ENCODE results near the gene ACTN4.

The ACTN4 gene

DNA sequence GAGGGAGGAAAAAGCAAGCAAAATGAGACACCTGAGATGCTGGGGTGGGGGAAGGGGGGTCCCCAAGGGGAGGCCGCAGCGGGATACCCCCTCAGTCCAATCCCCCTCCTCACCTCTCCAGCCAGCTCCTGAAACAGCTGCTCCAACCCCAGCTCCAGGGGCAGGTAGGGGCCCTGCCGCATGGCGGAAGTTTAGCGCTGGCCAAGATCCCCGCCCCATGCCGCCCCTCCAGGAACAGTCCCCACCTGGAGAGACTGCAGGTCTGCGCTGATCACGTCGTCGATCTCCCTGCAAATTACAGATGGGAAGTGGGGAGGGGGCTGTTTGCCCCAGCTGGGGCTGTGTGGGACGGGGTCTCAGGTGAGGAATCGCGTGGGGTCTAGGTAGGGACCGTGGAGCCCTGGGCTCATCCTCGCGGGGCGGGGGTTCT is 87.8 kb downstream of the ACTN4 start:
- peaks cover 9 to 19% (median 16%) of the 10 kb centered on the region in 11 experiments for H3K36me3 ChIP-seq
- H3K4me3 ChIP-seq, result no peak overlapping the region
- H3K27ac ChIP-seq, result peak overlapping the region in 6 of 11 experiments; percentile 19 to 74 (median 57); a peak in 7 of 22 replicates
- H3K9me3 ChIP-seq (replicated peaks in 1 of 11), result no peaks in the 10 kb centered on the region
- H4K20me1 ChIP-seq, result peaks cover 0 to 14% (median 0%) of the 10 kb centered on the region in 11 experiments; a peak in 4 of 22 replicates
- TF ChIP-seq Cebpa-rat (IDR thresholded peaks at IDR 0.05), result no peak
- peaks cover 3 to 20% (median 18%) of the 10 kb centered on the region in 11 experiments; a peak in 20 of 22 replicates for H3K27me3 ChIP-seq
- peak overlapping the region; percentile 58 to 89 (median 74) for H3K4me2 ChIP-seq
- peak overlapping the region in 8 of 11 experiments; percentile 25 to 55 (median 37); a peak in 9 of 22 replicates for H3K9ac ChIP-seq
- H3K4me1 ChIP-seq, result peaks cover 26 to 47% (median 38%) of the 10 kb centered on the region in 10 experiments

DNA sequence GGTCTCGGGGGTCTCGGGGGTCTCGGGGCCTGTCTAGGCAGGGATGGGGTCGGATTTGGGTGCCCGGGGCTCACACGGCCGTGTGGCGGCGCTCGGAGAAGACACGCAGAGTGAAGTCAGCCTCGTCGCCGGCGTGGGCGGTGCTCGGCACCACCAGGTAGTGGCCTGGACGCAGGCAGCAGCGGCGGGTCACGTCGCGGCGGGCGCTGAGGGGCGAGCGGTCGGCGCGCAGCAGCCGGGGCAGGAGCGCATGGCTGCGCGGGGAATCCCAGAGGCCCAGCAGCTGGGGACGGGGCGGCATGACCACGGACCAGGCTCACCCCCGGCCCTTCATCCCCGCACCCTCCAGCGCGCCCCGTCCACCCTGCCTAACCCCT is 88.6 kb downstream of the ACTN4 start:
- Histone ChIP-seq H3K27me3 (peaks cover 3 to 20% (median 18%) of the 10 kb centered on the region in 11 experiments; a peak in 20 of 22 replicates), H3K9ac (peak overlapping the region in 10 of 11 experiments; percentile 36 to 71 (median 48); a peak in 10 of 22 replicates), H3K9me3 (replicated peaks in 1 of 11) (no peaks in the 10 kb centered on the region), H3K4me1 (peaks cover 26 to 47% (median 38%) of the 10 kb centered on the region in 10 experiments), H3K36me3 (peaks cover 2 to 12% (median 9%) of the 10 kb centered on the region in 11 experiments; a peak in 18 of 22 replicates), H3K27ac (peak overlapping the region in 3 of 11 experiments; percentile 34 to 50 (median 46); a peak in 5 of 22 replicates), H3K4me2 (peak overlapping the region; percentile 78 to 98 (median 89)), H3K4me3 (peak overlapping the region; percentile 46 to 62 (median 52); a peak in 18 of 20 replicates), H4K20me1 (peaks cover 0 to 14% (median 0%) of the 10 kb centered on the region in 11 experiments; a peak in 4 of 22 replicates)
- TF ChIP-seq Cebpa-rat (IDR thresholded peaks at IDR 0.05), result no peak

DNA sequence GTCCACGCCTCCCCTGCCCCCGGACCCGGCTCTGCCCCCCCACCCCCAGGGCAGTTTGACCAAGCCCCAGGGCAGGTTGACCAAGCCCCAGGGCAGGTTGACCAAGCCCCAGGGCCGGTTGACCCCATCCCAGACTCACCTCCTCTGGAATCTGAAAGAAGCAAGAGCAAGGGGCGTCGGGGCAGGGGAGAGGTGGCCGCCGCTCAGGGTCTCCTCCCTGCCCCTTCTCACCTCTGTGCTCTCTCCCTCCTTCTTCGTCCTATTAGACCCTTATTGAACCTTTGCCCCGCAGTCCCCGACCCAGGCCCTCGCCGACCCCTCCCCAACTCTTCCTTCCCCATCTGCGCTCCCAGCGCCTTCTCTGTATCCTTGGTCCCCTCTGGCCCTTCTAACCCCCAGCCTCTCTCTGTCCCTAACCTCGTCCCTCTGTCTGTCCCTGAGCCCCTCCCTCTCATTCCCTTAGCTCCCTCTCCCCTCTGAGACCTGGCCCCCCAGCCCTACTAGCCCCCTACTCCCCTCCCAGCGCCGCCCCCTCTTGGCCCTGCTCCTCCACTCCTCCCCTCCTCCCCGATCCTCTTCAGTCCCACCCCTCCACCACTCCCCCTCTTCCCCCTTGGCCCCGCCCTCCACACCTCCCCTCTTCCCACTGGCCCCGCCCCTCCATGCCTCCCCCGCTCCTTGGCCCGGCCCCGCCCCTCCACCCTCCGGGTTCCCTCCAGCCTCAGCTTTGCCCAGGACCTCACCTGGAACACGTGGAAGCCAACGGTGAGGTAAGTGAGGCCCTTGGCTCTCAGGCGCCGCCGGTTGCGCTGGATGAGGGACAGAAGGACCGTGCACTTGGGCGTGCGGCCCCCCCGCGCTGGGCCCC is 89.2 kb downstream of the ACTN4 start:
- peak overlapping the region in 9 of 11 experiments; percentile 39 to 75 (median 68); a peak in 11 of 22 replicates for H3K9ac ChIP-seq
- H4K20me1 ChIP-seq, result peaks cover 0 to 14% (median 0%) of the 10 kb centered on the region in 11 experiments; a peak in 4 of 22 replicates
- H3K36me3 ChIP-seq, result peaks cover 0 to 6% (median 3%) of the 10 kb centered on the region in 11 experiments; a peak in 10 of 22 replicates
- H3K27ac ChIP-seq, result peak overlapping the region in 1 of 11 experiments; percentile 46; a peak in 2 of 22 replicates
- no peak for TF ChIP-seq Cebpa-rat (IDR thresholded peaks at IDR 0.05)
- peaks cover 3 to 20% (median 18%) of the 10 kb centered on the region in 11 experiments; a peak in 20 of 22 replicates for H3K27me3 ChIP-seq
- H3K4me3 ChIP-seq, result peak overlapping the region; percentile 47 to 65 (median 52); a peak in 19 of 20 replicates
- H3K4me1 ChIP-seq, result peaks cover 26 to 45% (median 38%) of the 10 kb centered on the region in 10 experiments
- H3K4me2 ChIP-seq, result peak overlapping the region; percentile 78 to 98 (median 90)
- no peaks in the 10 kb centered on the region for H3K9me3 ChIP-seq (replicated peaks in 1 of 11)

DNA sequence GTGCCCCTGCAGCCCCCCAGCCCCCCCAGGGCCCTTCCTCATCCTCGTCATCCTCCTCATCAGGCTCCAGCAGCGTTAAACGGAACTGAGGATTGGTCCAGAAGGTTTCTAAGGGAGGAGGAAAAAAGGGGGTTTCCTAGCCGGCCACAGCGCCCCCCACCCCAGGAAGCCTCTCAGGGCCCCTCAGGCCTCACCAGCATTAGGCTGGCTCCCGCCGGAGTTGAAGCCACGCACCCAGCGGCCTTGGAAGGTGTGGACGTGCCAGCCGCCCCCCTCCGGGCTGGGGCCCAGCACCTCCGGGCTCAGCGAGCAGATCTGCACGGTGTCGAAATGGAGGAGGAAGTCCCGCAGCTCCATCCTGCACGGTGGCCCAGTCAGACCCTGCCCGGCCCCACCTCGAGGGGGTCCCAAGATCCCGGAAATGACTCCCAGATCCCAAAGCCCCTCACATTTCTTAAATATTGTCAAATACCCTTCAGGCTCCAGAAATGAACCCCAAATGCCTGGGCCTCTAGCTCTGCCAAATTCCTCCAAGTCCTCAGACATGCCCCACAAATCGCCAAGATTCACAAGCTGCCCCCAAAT is 89.9 kb downstream of the ACTN4 start:
- TF ChIP-seq Cebpa-rat (IDR thresholded peaks at IDR 0.05), result no peak
- Histone ChIP-seq H3K36me3 (no peaks in the 10 kb centered on the region), H4K20me1 (peaks cover 0 to 14% (median 0%) of the 10 kb centered on the region in 11 experiments; a peak in 4 of 22 replicates), H3K4me1 (peaks cover 26 to 45% (median 38%) of the 10 kb centered on the region in 10 experiments), H3K9me3 (replicated peaks in 1 of 11) (no peaks in the 10 kb centered on the region), H3K27me3 (peaks cover 3 to 20% (median 18%) of the 10 kb centered on the region in 11 experiments; a peak in 20 of 22 replicates), H3K27ac (peak overlapping the region in 8 of 11 experiments; percentile 34 to 55 (median 48); a peak in 14 of 22 replicates), H3K4me2 (peak overlapping the region; percentile 74 to 91 (median 81)), H3K9ac (peak overlapping the region in 10 of 11 experiments; percentile 48 to 75 (median 67); a peak in 16 of 22 replicates), H3K4me3 (peak overlapping the region in 9 of 10 experiments; percentile 36 to 65 (median 50); a peak in 17 of 20 replicates)

DNA sequence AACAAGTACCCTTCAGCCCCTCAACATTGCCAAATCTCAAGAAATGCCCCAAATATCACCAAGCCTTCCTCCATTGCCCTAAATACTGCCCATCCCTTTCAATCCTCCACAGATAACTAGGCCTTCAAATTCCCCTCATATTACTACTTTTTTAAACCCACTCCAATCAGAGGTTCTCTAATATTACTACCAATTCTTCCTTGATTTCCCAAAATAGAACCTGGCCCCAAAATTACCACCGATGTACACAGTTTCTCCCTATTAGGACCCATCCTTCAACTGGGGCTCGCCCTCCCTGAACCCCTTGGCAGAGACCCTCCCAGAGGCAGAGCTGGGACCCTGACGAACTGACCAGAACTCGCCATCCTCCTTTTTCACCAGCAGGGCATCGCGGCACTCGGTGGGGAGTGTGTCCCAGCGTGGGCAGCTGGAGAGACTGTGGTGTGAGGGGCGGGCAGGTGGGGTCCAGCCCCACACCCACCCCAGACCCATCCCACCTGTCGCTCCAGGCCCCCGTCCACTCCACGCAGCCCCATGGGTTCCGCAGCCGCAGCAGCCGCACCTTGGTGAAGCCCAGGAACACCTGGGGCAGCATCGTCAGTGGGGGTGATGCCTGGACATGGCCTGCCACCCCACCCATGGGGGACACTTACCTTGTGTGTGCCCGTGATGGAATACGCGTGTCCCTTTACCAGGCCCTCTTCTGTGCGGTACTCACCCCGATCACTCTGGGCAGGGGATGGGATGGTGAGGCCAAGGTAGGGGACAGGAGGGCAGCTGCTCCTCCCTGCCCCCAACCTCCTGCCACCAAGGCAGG is 90.7 kb downstream of the ACTN4 start:
- peak overlapping the region in 1 of 11 experiments; percentile 34; a peak in 2 of 22 replicates for H3K27ac ChIP-seq
- peaks cover 26 to 41% (median 38%) of the 10 kb centered on the region in 10 experiments for H3K4me1 ChIP-seq
- H4K20me1 ChIP-seq, result peaks cover 0 to 14% (median 0%) of the 10 kb centered on the region in 11 experiments; a peak in 4 of 22 replicates
- no peaks in the 10 kb centered on the region for H3K36me3 ChIP-seq
- peak overlapping the region in 10 of 11 experiments; percentile 74 to 91 (median 82); a peak in 20 of 22 replicates for H3K4me2 ChIP-seq
- peak overlapping the region in 4 of 10 experiments; percentile 50 to 56 (median 52); a peak in 4 of 20 replicates for H3K4me3 ChIP-seq
- TF ChIP-seq Cebpa-rat (IDR thresholded peaks at IDR 0.05), result no peak
- peak overlapping the region in 6 of 11 experiments; percentile 56 to 75 (median 70); a peak in 9 of 22 replicates for H3K9ac ChIP-seq
- H3K9me3 ChIP-seq (replicated peaks in 1 of 11), result no peaks in the 10 kb centered on the region
- peaks cover 3 to 20% (median 18%) of the 10 kb centered on the region in 11 experiments; a peak in 20 of 22 replicates for H3K27me3 ChIP-seq

DNA sequence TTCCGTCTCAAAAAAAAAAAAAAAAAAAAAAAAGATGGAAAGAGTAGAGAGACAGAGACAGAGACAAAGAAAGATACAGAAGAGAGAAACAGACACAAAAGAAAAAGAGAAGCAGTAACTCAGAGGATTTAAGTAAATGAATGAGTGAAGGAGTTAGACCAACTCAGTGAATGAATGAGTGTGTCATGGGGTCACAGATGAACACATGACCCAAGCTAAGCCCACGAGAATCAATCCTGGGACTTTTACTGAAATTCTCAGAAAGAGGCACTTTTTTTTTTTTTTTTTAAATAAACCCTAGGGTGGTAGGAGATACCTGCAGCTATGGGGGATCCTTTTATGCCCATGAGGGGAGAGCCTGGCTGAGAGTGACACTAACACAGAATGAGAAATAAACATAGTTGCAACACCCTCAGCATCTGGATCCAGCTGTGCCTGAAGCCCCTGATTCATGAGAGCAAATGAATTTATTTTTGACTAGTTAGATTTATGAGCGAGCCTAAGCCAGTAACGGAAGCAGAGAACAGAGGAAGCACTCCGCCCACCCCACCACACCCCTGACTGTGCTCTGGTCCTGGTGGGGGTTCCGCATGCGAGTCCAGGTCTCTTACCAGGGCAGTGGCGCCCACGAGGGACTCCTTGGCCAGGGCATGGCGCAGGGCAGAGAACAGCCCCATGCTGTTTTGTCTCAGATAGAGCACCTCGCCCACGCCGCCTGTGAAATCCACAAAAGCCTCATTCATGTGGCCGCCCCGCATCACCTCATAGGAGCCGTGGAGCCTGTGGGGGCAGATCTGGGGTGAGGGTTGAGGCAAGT is 92.2 kb downstream of the ACTN4 start:
- Histone ChIP-seq H3K27me3 (peaks cover 3 to 20% (median 18%) of the 10 kb centered on the region in 11 experiments; a peak in 20 of 22 replicates), H3K9me3 (replicated peaks in 1 of 11) (no peaks in the 10 kb centered on the region), H3K4me2 (no peak overlapping the region), H3K36me3 (no peaks in the 10 kb centered on the region), H3K27ac (no peak overlapping the region), H4K20me1 (peaks cover 0 to 6% (median 0%) of the 10 kb centered on the region in 11 experiments; a peak in 4 of 22 replicates), H3K9ac (no peak overlapping the region), H3K4me3 (no peak overlapping the region), H3K4me1 (peaks cover 12 to 26% (median 23%) of the 10 kb centered on the region in 10 experiments)
- TF ChIP-seq Cebpa-rat (IDR thresholded peaks at IDR 0.05), result no peak

DNA sequence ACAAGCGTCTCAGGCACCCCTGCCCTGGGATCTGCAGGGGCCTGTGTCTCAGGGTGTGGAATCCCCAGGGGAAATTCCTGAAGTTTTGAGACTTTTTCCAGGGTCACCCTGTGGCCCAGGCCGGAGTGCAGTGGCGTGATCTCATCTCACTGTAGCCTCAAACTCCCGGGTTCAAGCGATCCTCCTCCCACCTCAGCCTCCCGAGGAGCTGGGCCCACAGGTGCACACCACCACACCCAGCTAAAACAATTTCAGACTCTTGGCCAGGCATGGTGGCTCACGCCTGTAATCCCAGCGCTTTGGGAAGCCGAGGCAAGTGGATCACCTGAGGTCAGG is 92.8 kb downstream of the ACTN4 start:
- no peaks in the 10 kb centered on the region for H3K36me3 ChIP-seq
- H3K27ac ChIP-seq, result no peak overlapping the region

More for the DNA sequence above, 92.8 kb downstream of the ACTN4 start:
- H3K27me3 ChIP-seq, result peaks cover 3 to 20% (median 18%) of the 10 kb centered on the region in 11 experiments; a peak in 20 of 22 replicates
- H3K9ac ChIP-seq, result no peak overlapping the region
- TF ChIP-seq Cebpa-rat (IDR thresholded peaks at IDR 0.05), result no peak
- H3K4me2 ChIP-seq, result no peak overlapping the region
- H3K9me3 ChIP-seq (replicated peaks in 1 of 11), result no peaks in the 10 kb centered on the region
- peaks cover 0 to under 1% (median 0%) of the 10 kb centered on the region in 11 experiments; a peak in 3 of 22 replicates for H4K20me1 ChIP-seq
- no peak overlapping the region for H3K4me3 ChIP-seq
- H3K4me1 ChIP-seq, result peaks cover 7 to 20% (median 17%) of the 10 kb centered on the region in 10 experiments

Data from BLaER1 treated with 17β-estradiol and CSF1 and Interleukin-3, amounts not matched to agents 10 nM and 100 nM (cell line).